Progenitor cell of endocrine pancreas (in vitro differentiated cells): ENCODE data around the gene PSMB9. TPM values are rescaled to one million over a fixed set of nuclear protein-coding genes. Genes with fewer than 3 reads are reported as not detected.

Experiments
- DNase-seq: peaks from one replicate; pipeline ENCODE4 v3.0.0; 2021; ENCODE audit warnings: low spot score; ENCODE audit not compliant: unreplicated experiment
- H3K27ac Mint-ChIP-seq: 2 replicates; pipeline ENCODE4 v1.8.0; 2021; ENCODE audit warnings: mild to moderate bottlenecking, moderate library complexity, mixed read lengths
- H3K27me3 Mint-ChIP-seq: 2 replicates; pipeline ENCODE4 v1.8.0; 2021; ENCODE audit warnings: mixed read lengths
- H3K36me3 Mint-ChIP-seq: 2 replicates; pipeline ENCODE4 v1.8.0; 2022; ENCODE audit warnings: mixed read lengths; ENCODE audit not compliant: insufficient read depth
- H3K4me1 Mint-ChIP-seq: 2 replicates; pipeline ENCODE4 v1.8.0; 2021; ENCODE audit warnings: low read depth, mixed read lengths
- H3K4me3 Mint-ChIP-seq: 2 replicates; pipeline ENCODE4 v1.8.0; 2021; ENCODE audit warnings: low read depth, mild to moderate bottlenecking, moderate library complexity, mixed read lengths
- H3K9me3 Mint-ChIP-seq: 2 replicates; pipeline ENCODE4 v1.8.0; 2021; ENCODE audit warnings: low read depth, mixed read lengths
- CTCF ChIP-seq: fragments of 200-600 bp; sonication (generic); IDR thresholded peaks from one replicate; pipeline ENCODE4 v1.5.0; 2021; ENCODE audit warnings: antibody characterized with exemption, mild to moderate bottlenecking; ENCODE audit not compliant: unreplicated experiment
- total RNA-seq: library from RNA; stranded (reverse); gene quantifications from 2 replicates; pipeline ENCODE4 v1.2.1, GENCODE V29; 2021

Gene PSMB9
- total RNA-seq, 1 donor from 2014 or later: not detected

GRCh38 chr6:32838114-32838958, 15.7 kb upstream of the PSMB9 start, which contains the start of gene TAP2:
Gene TAP2, minus strand, starts transcription at chr6:32838739. Its CDS starts 506 bp downstream, at chr6:32838233.
- peak within 1 kb of the TSS; percentile 78 for H3K27ac Mint-ChIP-seq
- H3K36me3 Mint-ChIP-seq: no peaks in the 10 kb centered on the region
- peak within 1 kb of the TSS; percentile 84 for H3K4me3 Mint-ChIP-seq
- peak; percentile 95 for TF ChIP-seq CTCF
- peaks cover 10% of the 10 kb centered on the region for H3K4me1 Mint-ChIP-seq
- peaks cover 71% of the 10 kb centered on the region for H3K27me3 Mint-ChIP-seq
- no peaks in the 10 kb centered on the region for H3K9me3 Mint-ChIP-seq
- DNase-seq: peak; percentile 97

- no peak overlapping the region for H3K27ac Mint-ChIP-seq
- no peaks in the 10 kb centered on the region for H3K36me3 Mint-ChIP-seq
- H3K4me1 Mint-ChIP-seq: peaks cover 14% of the 10 kb centered on the region
- no peaks in the 10 kb centered on the region for H3K9me3 Mint-ChIP-seq
- H3K27me3 Mint-ChIP-seq: peaks cover 72% of the 10 kb centered on the region
- H3K4me3 Mint-ChIP-seq: no peak overlapping the region
- no peak for DNase-seq
- no peak for TF ChIP-seq CTCF
Observed at GRCh38 chr6:32839356-32839755, 14.6 kb upstream of the PSMB9 start.

- H3K27me3 Mint-ChIP-seq: peaks cover 75% of the 10 kb centered on the region
Observed at GRCh38 chr6:32840604-32841246, 13.3 kb upstream of the PSMB9 start.

GRCh38 chr6:32842021-32842650, 11.9 kb upstream of the PSMB9 start:
- no peak overlapping the region for H3K4me3 Mint-ChIP-seq
- no peaks in the 10 kb centered on the region for H3K9me3 Mint-ChIP-seq
- H3K27me3 Mint-ChIP-seq: peaks cover 75% of the 10 kb centered on the region
- no peak overlapping the region for H3K27ac Mint-ChIP-seq
- H3K4me1 Mint-ChIP-seq: peaks cover 13% of the 10 kb centered on the region
- no peak for DNase-seq
- no peak for TF ChIP-seq CTCF
- H3K36me3 Mint-ChIP-seq: no peaks in the 10 kb centered on the region

More at GRCh38 chr6:32840604-32841246, 13.3 kb upstream of the PSMB9 start:
- H3K4me1 Mint-ChIP-seq: peaks cover 17% of the 10 kb centered on the region
- DNase-seq: no peak
- no peak for TF ChIP-seq CTCF
- no peak overlapping the region for H3K27ac Mint-ChIP-seq
- no peak overlapping the region for H3K4me3 Mint-ChIP-seq
- no peaks in the 10 kb centered on the region for H3K9me3 Mint-ChIP-seq
- H3K36me3 Mint-ChIP-seq: no peaks in the 10 kb centered on the region

GRCh38 chr6:32842690-32843089, 11.3 kb upstream of the PSMB9 start:
- peaks cover 8% of the 10 kb centered on the region for H3K4me1 Mint-ChIP-seq
- TF ChIP-seq CTCF: no peak
- no peaks in the 10 kb centered on the region for H3K36me3 Mint-ChIP-seq
- no peaks in the 10 kb centered on the region for H3K9me3 Mint-ChIP-seq
- H3K27me3 Mint-ChIP-seq: peaks cover 76% of the 10 kb centered on the region
- no peak overlapping the region for H3K4me3 Mint-ChIP-seq
- no peak overlapping the region for H3K27ac Mint-ChIP-seq
- no peak for DNase-seq
